PC-9 (cell line): ENCODE measurements around the gene NR6A1.

ENCODE experiments used
- CTCF ChIP-seq: fragments of 200-600 bp; sonication (generic); conservative IDR thresholded peaks from 2 replicates; pipeline ENCODE4 v1.6.1; 2017; ENCODE audit warnings: mixed run types, antibody characterized with exemption, mild to moderate bottlenecking, moderate library complexity
- EZH2 ChIP-seq: fragments of 200-600 bp; sonication (generic); IDR thresholded peaks from 2 replicates; pipeline ENCODE4 v1.8.0; 2017; ENCODE audit warnings: antibody characterized with exemption, low read depth

- no peak for TF ChIP-seq CTCF
- no peak for TF ChIP-seq EZH2
Measured at GRCh38 chr9:124813041-124813440, 41.9 kb upstream of the NR6A1 start.
